ENCODE data around the gene TINAGL1.

Gene TINAGL1

DNA sequence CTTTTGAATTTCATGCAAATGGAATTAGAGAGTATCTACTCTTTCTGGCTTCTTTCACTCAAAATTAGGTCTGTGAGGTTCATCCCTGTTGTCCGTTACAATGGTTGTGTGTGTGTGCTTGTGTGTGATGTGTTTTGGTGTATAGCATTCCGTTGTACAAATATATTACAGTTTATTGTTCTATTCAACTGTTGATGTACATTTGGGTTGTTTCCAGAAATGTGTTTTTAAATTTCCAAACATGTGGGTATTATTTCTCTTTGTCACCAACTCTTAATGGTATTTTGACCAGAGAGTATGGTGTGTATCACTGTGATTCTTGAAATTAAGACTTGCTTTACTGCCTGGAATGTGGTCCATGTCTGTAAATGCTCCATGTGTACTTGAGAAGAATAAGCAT is 24.3 kb downstream of the TINAGL1 start:
- Histone ChIP-seq H3K79me2 (ENCODE audit: low read length) (no peaks in the 10 kb centered on the region), H3K4me2 (ENCODE audit: low read depth, low read length) (peak overlapping the region; percentile 14; the same call in 1 of the 2 replicates), H3K4me1 (ENCODE audit: low read length) (peaks cover 18% of the 10 kb centered on the region), H3K27me3 (replicated peaks; ENCODE audit: insufficient read depth, low read length) (no peaks in the 10 kb centered on the region), H3K9ac (ENCODE audit: low read length) (no peak overlapping the region), H3K4me3 (ENCODE audit: low read length) (no peak overlapping the region), H3F3A (ENCODE audit: insufficient read depth, low read length) (no peaks in the 10 kb centered on the region; the same call in 1 of the 2 replicates), H3K27ac (ENCODE audit: low read length) (no peak overlapping the region), H3K9me2 (replicated peaks; ENCODE audit: insufficient read depth, low read length) (no peaks in the 10 kb centered on the region), H3K9me3 (replicated peaks; ENCODE audit: insufficient read depth, low read length) (no peaks in the 10 kb centered on the region), H4K20me1 (ENCODE audit: insufficient read depth, low read length) (no peaks in the 10 kb centered on the region), H2AFZ (ENCODE audit: low read length) (no peak overlapping the region), H3K36me3 (replicated peaks; ENCODE audit: insufficient read depth, low read length) (no peaks in the 10 kb centered on the region)
- DNase-seq = no peak
- TF ChIP-seq EZH2 (optimal IDR thresholded peaks at IDR 0.05; ENCODE audit: low read depth, low read length) (no peak), EZH2phosphoT487 (IDR thresholded peaks at IDR 0.05; ENCODE audit: low read length) (no peak)
- TF ChIP-seq, protein P1, sequence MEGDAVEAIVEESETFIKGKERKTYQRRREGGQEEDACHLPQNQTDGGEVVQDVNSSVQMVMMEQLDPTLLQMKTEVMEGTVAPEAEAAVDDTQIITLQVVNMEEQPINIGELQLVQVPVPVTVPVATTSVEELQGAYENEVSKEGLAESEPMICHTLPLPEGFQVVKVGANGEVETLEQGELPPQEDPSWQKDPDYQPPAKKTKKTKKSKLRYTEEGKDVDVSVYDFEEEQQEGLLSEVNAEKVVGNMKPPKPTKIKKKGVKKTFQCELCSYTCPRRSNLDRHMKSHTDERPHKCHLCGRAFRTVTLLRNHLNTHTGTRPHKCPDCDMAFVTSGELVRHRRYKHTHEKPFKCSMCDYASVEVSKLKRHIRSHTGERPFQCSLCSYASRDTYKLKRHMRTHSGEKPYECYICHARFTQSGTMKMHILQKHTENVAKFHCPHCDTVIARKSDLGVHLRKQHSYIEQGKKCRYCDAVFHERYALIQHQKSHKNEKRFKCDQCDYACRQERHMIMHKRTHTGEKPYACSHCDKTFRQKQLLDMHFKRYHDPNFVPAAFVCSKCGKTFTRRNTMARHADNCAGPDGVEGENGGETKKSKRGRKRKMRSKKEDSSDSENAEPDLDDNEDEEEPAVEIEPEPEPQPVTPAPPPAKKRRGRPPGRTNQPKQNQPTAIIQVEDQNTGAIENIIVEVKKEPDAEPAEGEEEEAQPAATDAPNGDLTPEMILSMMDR (IDR thresholded peaks at IDR 0.05; ENCODE audit: low read length) = no peak

DNA sequence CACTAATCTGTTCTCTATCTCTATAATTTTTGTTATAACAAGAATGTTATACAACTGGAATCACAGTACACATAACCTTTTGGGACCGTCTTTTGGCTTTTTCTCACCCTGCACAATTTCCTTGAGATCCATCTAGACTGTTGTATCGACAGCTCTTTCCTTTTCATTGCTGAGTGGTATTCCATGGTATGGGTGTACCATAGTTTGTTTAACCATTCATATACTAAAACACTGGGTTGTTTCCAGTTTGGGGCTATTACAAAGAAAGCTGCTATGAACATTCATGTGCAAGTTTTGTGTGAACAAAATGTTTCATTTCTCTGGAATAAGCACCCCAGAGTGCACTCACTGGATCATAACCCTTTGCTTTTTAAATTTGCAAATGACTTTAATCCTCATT is 25.8 kb downstream of the TINAGL1 start:
- H3K9me3 ChIP-seq (replicated peaks; ENCODE audit: insufficient read depth, low read length) = no peaks in the 10 kb centered on the region
- TF ChIP-seq EZH2 (optimal IDR thresholded peaks at IDR 0.05; ENCODE audit: low read depth, low read length) (no peak), EZH2phosphoT487 (IDR thresholded peaks at IDR 0.05; ENCODE audit: low read length) (no peak)
- TF ChIP-seq, protein P1 (IDR thresholded peaks at IDR 0.05; ENCODE audit: low read length) = no peak
- no peaks in the 10 kb centered on the region for H3K27me3 ChIP-seq (replicated peaks; ENCODE audit: insufficient read depth, low read length)
- H2AFZ ChIP-seq (ENCODE audit: low read length) = no peak overlapping the region
- H3K9me2 ChIP-seq (replicated peaks; ENCODE audit: insufficient read depth, low read length) = no peaks in the 10 kb centered on the region
- H3K4me3 ChIP-seq (ENCODE audit: low read length) = no peak overlapping the region
- H3K27ac ChIP-seq (ENCODE audit: low read length) = no peak overlapping the region
- H3K9ac ChIP-seq (ENCODE audit: low read length) = no peak overlapping the region
- no peaks in the 10 kb centered on the region for H3K79me2 ChIP-seq (ENCODE audit: low read length)
- no peaks in the 10 kb centered on the region for H3K36me3 ChIP-seq (replicated peaks; ENCODE audit: insufficient read depth, low read length)
- H4K20me1 ChIP-seq (ENCODE audit: insufficient read depth, low read length) = no peaks in the 10 kb centered on the region
- DNase-seq = no peak
- peaks cover 27% of the 10 kb centered on the region for H3K4me1 ChIP-seq (ENCODE audit: low read length)
- no peak overlapping the region for H3K4me2 ChIP-seq (ENCODE audit: low read depth, low read length)
- H3F3A ChIP-seq (ENCODE audit: insufficient read depth, low read length) = no peaks in the 10 kb centered on the region; the same call in 1 of the 2 replicates

DNA sequence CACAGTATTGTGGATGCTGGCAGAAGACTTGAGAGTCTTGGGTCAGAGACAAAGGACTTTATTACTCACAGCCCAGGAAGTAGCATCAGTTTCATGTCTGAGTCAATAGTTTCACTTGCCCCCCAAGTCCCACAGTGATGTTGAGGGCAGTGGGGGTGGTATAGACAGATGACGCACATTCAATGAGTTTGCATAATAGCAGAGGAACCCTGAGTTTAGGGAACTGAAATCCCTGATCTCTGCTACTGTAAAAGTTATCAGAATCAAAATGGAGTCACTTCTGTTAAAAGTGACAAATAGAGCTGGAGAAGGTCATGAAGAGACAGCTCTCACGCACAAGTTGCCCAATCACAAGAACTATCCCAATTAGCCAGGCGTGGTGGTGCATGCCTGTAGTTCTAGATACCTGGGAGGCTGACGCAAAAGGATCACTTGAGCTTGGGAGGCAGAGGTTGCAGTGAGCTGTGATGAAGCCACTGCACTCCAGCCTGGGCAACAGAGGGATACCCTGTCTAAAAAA is 29.7 kb downstream of the TINAGL1 start:
- peak; percentile 74 for DNase-seq
- Histone ChIP-seq H3K9me2 (replicated peaks; ENCODE audit: insufficient read depth, low read length) (no peaks in the 10 kb centered on the region), H3K4me3 (ENCODE audit: low read length) (no peak overlapping the region), H4K20me1 (ENCODE audit: insufficient read depth, low read length) (no peaks in the 10 kb centered on the region), H3K27me3 (replicated peaks; ENCODE audit: insufficient read depth, low read length) (no peaks in the 10 kb centered on the region), H3K36me3 (replicated peaks; ENCODE audit: insufficient read depth, low read length) (no peaks in the 10 kb centered on the region), H3F3A (ENCODE audit: insufficient read depth, low read length) (no peaks in the 10 kb centered on the region; the same call in 1 of the 2 replicates), H2AFZ (ENCODE audit: low read length) (no peak overlapping the region), H3K79me2 (ENCODE audit: low read length) (no peaks in the 10 kb centered on the region), H3K9me3 (replicated peaks; ENCODE audit: insufficient read depth, low read length) (no peaks in the 10 kb centered on the region), H3K4me2 (ENCODE audit: low read depth, low read length) (no peak overlapping the region), H3K4me1 (ENCODE audit: low read length) (peaks cover 22% of the 10 kb centered on the region), H3K27ac (ENCODE audit: low read length) (peak overlapping the region; percentile 42; the same call in 1 of the 2 replicates), H3K9ac (ENCODE audit: low read length) (no peak overlapping the region)
- TF ChIP-seq EZH2 (optimal IDR thresholded peaks at IDR 0.05; ENCODE audit: low read depth, low read length) (no peak), EZH2phosphoT487 (IDR thresholded peaks at IDR 0.05; ENCODE audit: low read length) (no peak)
- TF ChIP-seq, protein P1 (IDR thresholded peaks at IDR 0.05; ENCODE audit: low read length) = no peak
